ENCODE measurements around the gene VSIG4.

DNA sequence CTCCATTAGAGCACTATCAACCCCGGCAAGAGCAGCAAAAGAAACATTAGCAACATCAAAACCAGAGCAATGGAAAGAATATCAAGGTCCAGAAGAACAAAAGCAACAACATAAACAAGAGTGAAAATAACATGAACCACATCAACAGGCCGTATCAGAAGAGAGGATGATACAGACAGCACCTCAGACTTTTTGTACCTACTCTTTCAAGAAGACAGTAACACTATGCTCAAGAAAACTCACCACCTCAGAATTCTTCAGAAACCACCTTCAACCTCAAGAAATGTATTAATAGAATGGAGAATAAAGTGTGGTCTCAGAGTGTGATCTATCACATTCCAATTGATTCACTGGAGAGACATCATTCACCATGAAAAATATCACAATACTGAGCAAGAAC, 46.5 kb downstream of the VSIG4 start:
- no peak for TF ChIP-seq TARDBP (IDR thresholded peaks at IDR 0.05)
- no peak for TF ChIP-seq ZNF384 (IDR thresholded peaks at IDR 0.05)
- TF ChIP-seq L3MBTL2 (conservative IDR thresholded peaks at IDR 0.05) = no peak
- TF ChIP-seq SUZ12 (IDR thresholded peaks at IDR 0.05) = no peak
- TF ChIP-seq, protein P1, sequence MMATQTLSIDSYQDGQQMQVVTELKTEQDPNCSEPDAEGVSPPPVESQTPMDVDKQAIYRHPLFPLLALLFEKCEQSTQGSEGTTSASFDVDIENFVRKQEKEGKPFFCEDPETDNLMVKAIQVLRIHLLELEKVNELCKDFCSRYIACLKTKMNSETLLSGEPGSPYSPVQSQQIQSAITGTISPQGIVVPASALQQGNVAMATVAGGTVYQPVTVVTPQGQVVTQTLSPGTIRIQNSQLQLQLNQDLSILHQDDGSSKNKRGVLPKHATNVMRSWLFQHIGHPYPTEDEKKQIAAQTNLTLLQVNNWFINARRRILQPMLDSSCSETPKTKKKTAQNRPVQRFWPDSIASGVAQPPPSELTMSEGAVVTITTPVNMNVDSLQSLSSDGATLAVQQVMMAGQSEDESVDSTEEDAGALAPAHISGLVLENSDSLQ (IDR thresholded peaks at IDR 0.05) = no peak
- no peak for TF ChIP-seq FOXM1 (IDR thresholded peaks at IDR 0.05; ENCODE audit: borderline replicate concordance)
- no peak for TF ChIP-seq SP1 (IDR thresholded peaks at IDR 0.05)
- no peak for TF ChIP-seq HDGF (IDR thresholded peaks at IDR 0.05; ENCODE audit: borderline replicate concordance)
- no peak for TF ChIP-seq NFRKB (IDR thresholded peaks at IDR 0.05)
- no peak for TF ChIP-seq CTBP1 (IDR thresholded peaks at IDR 0.05; ENCODE audit: borderline replicate concordance)
- TF ChIP-seq ELF4 (IDR thresholded peaks at IDR 0.05) = no peak
- no peak for TF ChIP-seq ARNT (IDR thresholded peaks at IDR 0.05)
- no peak for TF ChIP-seq FOXK2 (IDR thresholded peaks at IDR 0.05)

Data from HEK293T (cell line).